PFSK-1 (cell line): Measurements from ENCODE around the gene TRPC3.

Experiments
- FOXP2 ChIP-seq: optimal IDR thresholded peaks from 2 replicates; pipeline ENCODE3; 2011; ENCODE audit warnings: borderline replicate concordance, control low read depth, inconsistent platforms; ENCODE audit not compliant: insufficient read depth; ENCODE audit errors: extremely low read length, extremely low read depth
- POLR2AphosphoS5 ChIP-seq: IDR thresholded peaks from 2 replicates; pipeline ENCODE4 v1.6.1; 2012; ENCODE audit warnings: low read depth, mild to moderate bottlenecking, control low read depth, low read length, moderate library complexity
- REST ChIP-seq, 2 experiments: IDR thresholded peaks; 2 replicates each; pipeline versions ENCODE4 v1.6.1 to v1.8.0; 2011 to 2012; ENCODE audit warnings: low read depth in 2 of 2, low read length in 2 of 2, control low read depth in 1 of 2, inconsistent platforms in 1 of 2, mild to moderate bottlenecking in 1 of 2, moderate library complexity in 1 of 2; ENCODE audit not compliant: insufficient read depth in 1 of 2

DNA sequence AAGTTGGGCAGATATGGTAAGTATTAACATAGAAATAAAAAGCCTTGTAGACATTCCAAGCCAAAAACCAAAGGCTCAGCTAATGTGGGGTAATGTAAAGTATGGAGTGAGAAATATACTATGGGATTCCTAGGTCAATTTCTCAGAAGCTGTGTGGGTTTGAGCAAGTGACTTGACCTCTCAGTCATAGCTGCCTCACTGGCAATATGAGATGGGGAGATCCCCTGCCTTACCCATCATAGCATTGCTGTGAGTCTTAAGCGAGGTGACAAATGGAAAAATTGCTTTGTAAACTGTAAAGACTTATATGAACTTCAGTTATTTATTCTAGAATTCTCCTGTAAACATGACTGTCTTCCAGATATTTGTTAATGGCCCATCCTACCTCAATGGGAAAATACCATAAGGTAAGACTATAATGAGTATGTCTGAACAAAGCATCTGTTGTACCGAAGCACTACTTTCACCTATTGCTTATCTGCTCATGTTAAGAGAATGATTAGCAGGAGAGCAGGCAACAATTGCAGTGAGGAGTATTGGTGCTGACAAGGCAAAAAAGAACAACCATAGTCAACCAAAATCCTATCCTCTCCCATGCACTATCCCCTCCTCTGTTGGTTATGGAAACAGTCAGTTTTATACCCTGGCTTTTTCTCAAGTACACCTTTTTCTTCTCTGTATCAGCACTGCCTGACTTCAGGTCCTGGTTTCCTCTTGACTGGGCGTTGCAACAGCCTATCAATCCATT is 44.1 kb upstream of the TRPC3 start:
- TF ChIP-seq REST (IDR thresholded peaks at IDR 0.05; ENCODE audit: insufficient read depth in 1 of 2, low read depth in 2 of 2, low read length in 2 of 2) = no peak
- no peak for TF ChIP-seq POLR2AphosphoS5
- TF ChIP-seq FOXP2 = no peak
